ENCODE data around the gene UFD1. TPM values are rescaled to one million over a fixed set of nuclear protein-coding genes. Genes with fewer than 3 reads are reported as not detected.
A peak's percentile ranks its signal among the peaks of the same experiment; 100 is the strongest.

The UFD1 gene
- total and polyA plus RNA-seq, 8 donors: 3.8 to 86.6 (median 51.3) TPM

DNA sequence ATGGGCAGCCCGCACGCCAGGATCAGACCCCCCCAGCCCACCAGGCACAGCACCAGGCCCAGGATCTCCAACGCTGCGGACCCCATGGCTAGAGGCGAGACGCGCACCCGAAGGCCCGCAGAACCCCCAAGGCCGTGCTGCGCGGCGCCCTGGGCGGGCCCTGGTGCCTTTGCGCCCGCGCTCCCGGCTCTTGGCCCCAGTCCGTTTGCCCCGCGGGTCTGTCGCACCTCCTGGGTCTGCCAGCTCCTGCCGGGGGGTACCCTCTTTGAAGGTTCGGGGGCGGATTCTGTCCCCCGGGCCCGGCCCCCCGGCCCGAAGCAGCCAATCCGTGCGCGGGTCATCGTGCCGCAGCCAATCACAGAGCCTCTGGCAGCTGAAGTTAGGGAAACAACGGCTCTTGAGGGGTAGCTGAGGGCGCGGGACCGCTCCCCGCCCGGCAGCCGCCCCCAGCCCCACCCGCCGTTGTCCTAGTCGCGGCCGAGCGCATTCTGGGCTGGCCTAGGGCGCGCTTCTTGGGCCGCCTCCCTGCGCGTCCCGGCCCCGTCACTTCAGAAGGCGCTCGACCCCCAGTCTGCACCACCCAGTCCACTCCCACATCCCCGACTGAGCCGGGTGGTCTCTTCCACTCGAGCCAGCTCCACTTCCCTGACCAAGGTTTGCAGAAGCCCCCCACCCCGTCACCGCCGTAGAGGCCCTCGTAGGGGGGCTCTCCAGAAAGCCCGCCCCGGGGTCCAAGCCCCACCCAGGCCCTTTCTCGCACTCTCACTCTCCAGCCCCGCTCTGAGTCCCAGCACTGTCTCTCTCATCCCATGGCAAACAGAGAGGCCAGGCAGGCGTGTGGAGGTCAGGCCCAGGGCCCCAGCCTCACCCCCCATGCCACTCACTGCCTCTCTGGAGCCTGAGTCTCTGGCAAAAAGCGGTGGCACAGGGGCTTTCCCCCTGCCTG lies 45.5 kb upstream of the UFD1 start, which contains the start of gene CLDN5:
Gene CLDN5, minus strand, starts transcription at position 241 of the 946 bp plus-strand sequence. Its CDS starts 155 bp downstream, at position 86.
- Histone ChIP-seq H3K27me3 (peaks cover 15 to 70% (median 32%) of the 10 kb centered on the region in 3 donors), H3K36me3 (no peaks in the 10 kb centered on the region), H3K4me1 (peaks cover 17 to 36% (median 20%) of the 10 kb centered on the region in 4 donors), H3K9me3 (no peaks in the 10 kb centered on the region), H3K4me3 (peak within 1 kb of the TSS; percentile 35 to 55 (median 38)), H3K27ac (peak within 1 kb of the TSS; percentile 43 to 64 (median 54))
- intact Hi-C loops (cut with DNase I; ENCODE audit: low total_unique reads): no loop called here
- DNase-seq: peak in 1 of 2 donors; percentile 77
- peak in 1 of 3 donors; percentile 37 for TF ChIP-seq POLR2AphosphoS5 (IDR thresholded peaks at IDR 0.05)
- no peak for TF ChIP-seq EP300 (IDR thresholded peaks at IDR 0.05)
- TF ChIP-seq, protein P1, sequence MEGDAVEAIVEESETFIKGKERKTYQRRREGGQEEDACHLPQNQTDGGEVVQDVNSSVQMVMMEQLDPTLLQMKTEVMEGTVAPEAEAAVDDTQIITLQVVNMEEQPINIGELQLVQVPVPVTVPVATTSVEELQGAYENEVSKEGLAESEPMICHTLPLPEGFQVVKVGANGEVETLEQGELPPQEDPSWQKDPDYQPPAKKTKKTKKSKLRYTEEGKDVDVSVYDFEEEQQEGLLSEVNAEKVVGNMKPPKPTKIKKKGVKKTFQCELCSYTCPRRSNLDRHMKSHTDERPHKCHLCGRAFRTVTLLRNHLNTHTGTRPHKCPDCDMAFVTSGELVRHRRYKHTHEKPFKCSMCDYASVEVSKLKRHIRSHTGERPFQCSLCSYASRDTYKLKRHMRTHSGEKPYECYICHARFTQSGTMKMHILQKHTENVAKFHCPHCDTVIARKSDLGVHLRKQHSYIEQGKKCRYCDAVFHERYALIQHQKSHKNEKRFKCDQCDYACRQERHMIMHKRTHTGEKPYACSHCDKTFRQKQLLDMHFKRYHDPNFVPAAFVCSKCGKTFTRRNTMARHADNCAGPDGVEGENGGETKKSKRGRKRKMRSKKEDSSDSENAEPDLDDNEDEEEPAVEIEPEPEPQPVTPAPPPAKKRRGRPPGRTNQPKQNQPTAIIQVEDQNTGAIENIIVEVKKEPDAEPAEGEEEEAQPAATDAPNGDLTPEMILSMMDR (IDR thresholded peaks at IDR 0.05): no peak
- no peak for TF ChIP-seq POLR2A (IDR thresholded peaks at IDR 0.05)
- 4 to 12% (median 4%) methylated on average over 22 to 69 of the region's 69 CpGs for WGBS, 5 donors

DNA sequence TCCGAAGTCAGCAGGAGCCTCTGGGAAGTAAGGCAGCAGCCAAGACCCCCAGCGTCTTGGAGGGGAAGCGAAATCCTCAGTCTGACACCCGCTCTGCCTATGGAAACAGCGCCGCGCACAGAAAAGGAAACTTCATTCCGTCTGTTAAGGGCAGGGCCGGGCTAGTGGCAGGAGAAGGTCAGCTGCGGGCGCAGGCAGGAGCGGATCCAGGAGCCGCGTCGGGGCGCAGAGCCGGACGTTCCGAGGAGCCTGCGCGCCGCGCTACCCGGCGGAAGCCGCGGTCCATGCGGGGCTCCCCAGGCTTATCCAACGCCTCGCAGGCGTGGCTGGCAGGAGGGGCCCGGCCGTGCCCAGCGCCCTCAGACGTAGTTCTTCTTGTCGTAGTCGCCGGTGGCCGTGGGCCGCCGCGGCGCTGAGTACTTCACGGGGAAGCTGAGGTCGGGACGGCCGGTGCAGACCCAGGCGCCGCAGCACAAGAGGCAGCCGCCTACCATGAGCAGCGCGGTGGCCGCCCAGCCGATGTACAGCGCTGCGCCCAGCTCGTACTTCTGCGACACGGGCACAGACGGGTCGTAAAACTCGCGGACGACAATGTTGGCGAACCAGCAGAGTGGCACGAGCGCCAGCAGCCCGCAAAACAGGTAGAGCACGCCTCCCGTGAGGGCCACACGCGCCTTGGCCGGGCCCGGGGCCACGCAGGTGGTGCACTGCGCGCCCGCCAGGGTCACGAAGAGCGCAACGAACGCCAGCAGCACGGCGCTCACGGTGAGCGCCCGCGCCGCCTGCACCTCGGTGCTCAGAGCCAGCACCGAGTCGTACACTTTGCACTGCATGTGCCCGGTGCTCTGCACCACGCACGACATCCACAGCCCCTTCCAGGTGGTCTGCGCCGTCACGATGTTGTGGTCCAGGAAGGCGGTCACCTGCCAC lies 44.5 kb upstream of the UFD1 start:
- Histone ChIP-seq H3K27me3 (peaks cover 15 to 62% (median 32%) of the 10 kb centered on the region in 3 donors), H3K4me3 (peak overlapping the region; percentile 35 to 55 (median 38)), H3K9me3 (no peaks in the 10 kb centered on the region), H3K27ac (peak overlapping the region; percentile 21 to 63 (median 49)), H3K4me1 (peaks cover 17 to 36% (median 20%) of the 10 kb centered on the region in 4 donors), H3K36me3 (no peaks in the 10 kb centered on the region)
- intact Hi-C loops (cut with DNase I; ENCODE audit: low total_unique reads): no loop called here
- peak in 1 of 2 donors; percentile 51 for DNase-seq
- 1 to 4% (median 2%) methylated on average over 47 to 99 of the region's 99 CpGs for WGBS, 5 donors
- TF ChIP-seq POLR2AphosphoS5 (IDR thresholded peaks at IDR 0.05): no peak
- TF ChIP-seq EP300 (IDR thresholded peaks at IDR 0.05): no peak
- TF ChIP-seq, protein P1 (IDR thresholded peaks at IDR 0.05): no peak

DNA sequence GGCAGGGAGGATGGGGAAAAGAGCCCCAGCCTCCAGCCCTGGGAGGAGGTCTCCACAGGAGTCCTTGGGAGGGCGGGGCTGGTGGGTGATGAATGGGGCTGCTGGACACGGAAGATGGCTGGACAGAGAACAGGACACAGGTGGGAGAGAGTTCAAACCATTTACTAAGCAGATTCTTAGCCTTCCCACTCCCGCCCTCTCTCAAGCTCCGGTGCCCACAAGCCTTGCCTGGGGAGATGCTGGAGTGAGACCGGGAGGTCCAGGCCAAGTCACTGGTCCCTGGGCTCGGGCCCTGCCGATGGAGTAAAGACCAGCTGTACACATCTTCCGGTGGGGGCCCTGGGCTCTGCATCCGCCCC lies 43.9 kb upstream of the UFD1 start:
- intact Hi-C loops (cut with DNase I; ENCODE audit: low total_unique reads): no loop called here
- peaks cover 17 to 35% (median 20%) of the 10 kb centered on the region in 4 donors for H3K4me1 ChIP-seq
- peaks cover 15 to 57% (median 32%) of the 10 kb centered on the region in 3 donors for H3K27me3 ChIP-seq
- TF ChIP-seq, protein P1 (IDR thresholded peaks at IDR 0.05): no peak
- TF ChIP-seq EP300 (IDR thresholded peaks at IDR 0.05): no peak
- no peak for TF ChIP-seq POLR2AphosphoS5 (IDR thresholded peaks at IDR 0.05)
- no peak for TF ChIP-seq POLR2A (IDR thresholded peaks at IDR 0.05)
- no peak for DNase-seq
- peak overlapping the region in 4 of 5 donors; percentile 35 to 63 (median 52) for H3K27ac ChIP-seq
- H3K9me3 ChIP-seq: no peaks in the 10 kb centered on the region
- H3K4me3 ChIP-seq: peak overlapping the region; percentile 35 to 55 (median 38)
- H3K36me3 ChIP-seq: no peaks in the 10 kb centered on the region
- WGBS, 5 donors: 25 to 39% (median 31%) methylated on average over 7 to 9 of the region's 9 CpGs
